ENCODE measurements around the gene ZDHHC22.
"Not testable (repeated sequence)": the region's sequence is repeated elsewhere in the genome, so short reads cannot be mapped to it uniquely, and the experiment has no call there.

Gene ZDHHC22

GRCh38 chr14:77141214-77142004 lies at the start of gene ZDHHC22:
ZDHHC22 (minus strand) TSS chr14:77141791; CDS start chr14:77139738, 2,053 bp downstream.
- DNase-seq = no peak

GRCh38 chr14:77190977-77191376 lies 49.4 kb upstream of the ZDHHC22 start:
- no peak for DNase-seq

- no peak for DNase-seq
These were observed 47.9 kb upstream of the ZDHHC22 start for GRCh38 chr14:77189479-77189878.

GRCh38 chr14:77187649-77188012 lies 46.0 kb upstream of the ZDHHC22 start:
- no peak for DNase-seq

- DNase-seq = peak; percentile 26
These were observed 45.5 kb upstream of the ZDHHC22 start for GRCh38 chr14:77186911-77187648.

GRCh38 chr14:77185093-77185465 lies 43.5 kb upstream of the ZDHHC22 start:
- no peak for DNase-seq

- peak; percentile 37 for DNase-seq
These were observed 43.0 kb upstream of the ZDHHC22 start for GRCh38 chr14:77184396-77185092.

- DNase-seq = no peak
These were observed 42.3 kb upstream of the ZDHHC22 start for GRCh38 chr14:77183896-77184295.

GRCh38 chr14:77181603-77182437 lies 40.2 kb upstream of the ZDHHC22 start, which contains the start of gene TMEM63C:
TMEM63C (plus strand) TSS chr14:77181798; CDS start chr14:77218814, 37,016 bp downstream.
- peak; percentile 81 for DNase-seq

- DNase-seq = no peak
These were observed 39.4 kb upstream of the ZDHHC22 start for GRCh38 chr14:77180726-77181602.

GRCh38 chr14:77178656-77179055 lies 37.1 kb upstream of the ZDHHC22 start:
- no peak for DNase-seq

GRCh38 chr14:77177702-77178101 lies 36.1 kb upstream of the ZDHHC22 start:
- no peak for DNase-seq

GRCh38 chr14:77175843-77176242 lies 34.3 kb upstream of the ZDHHC22 start:
- no peak for DNase-seq

GRCh38 chr14:77173911-77174617 lies 32.5 kb upstream of the ZDHHC22 start:
- DNase-seq = not testable (repeated sequence)

GRCh38 chr14:77172916-77173315 lies 31.3 kb upstream of the ZDHHC22 start:
- no peak for DNase-seq

GRCh38 chr14:77170045-77170444 lies 28.5 kb upstream of the ZDHHC22 start:
- DNase-seq = no peak

GRCh38 chr14:77161011-77161410 lies 19.4 kb upstream of the ZDHHC22 start:
- DNase-seq = no peak

- no peak for DNase-seq
These were observed 17.3 kb upstream of the ZDHHC22 start for GRCh38 chr14:77158882-77159255.

- no peak for DNase-seq
These were observed 16.7 kb upstream of the ZDHHC22 start for GRCh38 chr14:77158175-77158881.

- no peak for DNase-seq
These were observed 16.1 kb upstream of the ZDHHC22 start for GRCh38 chr14:77157740-77158139.
